GM21737 (cell line): Measurements from ENCODE around the gene SMIM9.
"Not testable (repeated sequence)": the region's sequence is repeated elsewhere in the genome, so short reads cannot be mapped to it uniquely, and the experiment has no call there.

Source experiments
- ATAC-seq: cut with Tn5 transposase; IDR thresholded peaks from one replicate; pipeline ENCODE4 v1.9.1; 2021; ENCODE audit warnings: mild to moderate bottlenecking, moderate library complexity; ENCODE audit not compliant: unreplicated experiment

Gene SMIM9

GRCh38 chrX:154816326-154816898 is 18.1 kb downstream of the SMIM9 start:
- ATAC-seq: not testable (repeated sequence)

GRCh38 chrX:154815274-154815818 is 19.1 kb downstream of the SMIM9 start:
- ATAC-seq: no peak

- ATAC-seq: no peak
These were observed 20.7 kb downstream of the SMIM9 start for GRCh38 chrX:154813801-154814200.

GRCh38 chrX:154812341-154813101 is 21.9 kb downstream of the SMIM9 start:
- ATAC-seq: no peak

GRCh38 chrX:154809939-154810665 is 24.4 kb downstream of the SMIM9 start:
- ATAC-seq: no peak

- ATAC-seq: no peak
These were observed 27.5 kb downstream of the SMIM9 start for GRCh38 chrX:154806837-154807501.

GRCh38 chrX:154805696-154806091 is 28.8 kb downstream of the SMIM9 start:
- ATAC-seq: no peak

- ATAC-seq: peak; percentile 96
These were observed 29.3 kb downstream of the SMIM9 start, which contains the start of gene MPP1 for GRCh38 chrX:154804957-154805695. Gene MPP1 (minus strand): TSS chrX:154805485. CDS start chrX:154805373, 112 bp downstream.

- ATAC-seq: no peak
These were observed 30.1 kb downstream of the SMIM9 start for GRCh38 chrX:154804261-154804956.

GRCh38 chrX:154802947-154803346 is 31.5 kb downstream of the SMIM9 start:
- no peak for ATAC-seq

- ATAC-seq: no peak
These were observed 33.8 kb downstream of the SMIM9 start for GRCh38 chrX:154800478-154801210.

GRCh38 chrX:154799556-154800348 is 34.7 kb downstream of the SMIM9 start:
- no peak for ATAC-seq

- no peak for ATAC-seq
These were observed 37.5 kb downstream of the SMIM9 start for GRCh38 chrX:154797006-154797405.

- ATAC-seq: no peak
These were observed 39.4 kb downstream of the SMIM9 start for GRCh38 chrX:154795016-154795415.

GRCh38 chrX:154793084-154793795 is 41.2 kb downstream of the SMIM9 start:
- no peak for ATAC-seq

- ATAC-seq: no peak
These were observed 42.5 kb downstream of the SMIM9 start for GRCh38 chrX:154791939-154792338.

- ATAC-seq: no peak
These were observed 43.0 kb downstream of the SMIM9 start for GRCh38 chrX:154791467-154791866.

GRCh38 chrX:154785716-154786115 is 48.7 kb downstream of the SMIM9 start:
- ATAC-seq: no peak
